CD4-positive, CD25-positive, alpha-beta regulatory T cell (primary cell): Measurements from ENCODE around the gene PIP5K1C. TPM values are rescaled to one million over a fixed set of nuclear protein-coding genes. Genes with fewer than 3 reads are reported as not detected.
"Not testable (repeated sequence)": the region's sequence is repeated elsewhere in the genome, so short reads cannot be mapped to it uniquely, and the experiment has no call there.

Experiments
- ATAC-seq, 2 donors: fragments of 150-1000 bp; cut with Tn5 transposase; one replicate each; pipeline ENCODE4 v1.10.0; 2021; ENCODE audit warnings: low read depth in 2 of 2, moderate number of reproducible peaks in 2 of 2, moderate library complexity in 1 of 2
- DNase-seq, 3 donors: peaks; one replicate each; pipeline versions ENCODE4 v3.0.0 to v3.0.0-alpha.2; 2012 to 2022; ENCODE audit warnings: mixed read lengths in 1 of 3
- H3K27ac ChIP-seq: one replicate; pipeline ENCODE4 v1.7.0; 2013; ENCODE audit warnings: mild to moderate bottlenecking, low read length; ENCODE audit not compliant: insufficient read depth, poor library complexity, severe bottlenecking
- H3K27me3 ChIP-seq: one replicate; pipeline ENCODE4 v1.7.0; 2013; ENCODE audit warnings: low read length; ENCODE audit not compliant: control insufficient read depth, insufficient read depth
- H3K36me3 ChIP-seq: one replicate; pipeline ENCODE4 v1.7.0; 2013; ENCODE audit warnings: mild to moderate bottlenecking, low read length, moderate library complexity; ENCODE audit not compliant: control insufficient read depth, insufficient read depth
- H3K4me1 ChIP-seq: 2 replicates; pipeline ENCODE4 v1.7.0; 2013; ENCODE audit warnings: mild to moderate bottlenecking, low read length; ENCODE audit not compliant: insufficient read depth, control insufficient read depth, poor library complexity, severe bottlenecking
- H3K4me3 ChIP-seq: one replicate; pipeline ENCODE4 v1.7.0; 2013; ENCODE audit warnings: low read depth, mild to moderate bottlenecking, low read length, moderate library complexity
- H3K9me3 ChIP-seq, 2 experiments: 1 replicate in 1 of 2; 2 replicates in 1 of 2; pipeline ENCODE4 v1.7.0; 2013; ENCODE audit warnings: low read length in 2 of 2, mild to moderate bottlenecking in 1 of 2, moderate library complexity in 1 of 2; ENCODE audit not compliant: control insufficient read depth in 2 of 2
- H3K27ac Mint-ChIP-seq, 3 donors: one replicate each; pipeline ENCODE4 v1.8.0; 2020 to 2022; ENCODE audit warnings: mild to moderate bottlenecking in 3 of 3, mixed read lengths in 3 of 3, moderate library complexity in 2 of 3
- H3K27me3 Mint-ChIP-seq: one replicate; pipeline ENCODE4 v1.8.0; 2022; ENCODE audit warnings: mild to moderate bottlenecking, mixed read lengths
- H3K36me3 Mint-ChIP-seq: one replicate; pipeline ENCODE4 v1.8.0; 2020; ENCODE audit warnings: mixed read lengths
- H3K4me1 Mint-ChIP-seq, 4 donors: one replicate each; pipeline ENCODE4 v1.8.0; 2020 to 2022; ENCODE audit warnings: mixed read lengths in 4 of 4, mild to moderate bottlenecking in 1 of 4
- H3K4me3 Mint-ChIP-seq, 4 donors: one replicate each; pipeline ENCODE4 v1.8.0; 2020 to 2022; ENCODE audit warnings: mild to moderate bottlenecking in 4 of 4, mixed read lengths in 4 of 4, moderate library complexity in 3 of 4
- H3K9me3 Mint-ChIP-seq, 7 donors: one replicate each; pipeline ENCODE4 v1.8.0; 2020 to 2022; ENCODE audit warnings: mixed read lengths in 7 of 7, mild to moderate bottlenecking in 3 of 7, moderate library complexity in 2 of 7
- polyA plus RNA-seq, 4 donors: library from polyadenylated mRNA; unstranded; fragments of 300-500 nt; fragmentation: Illumina TruSeq; gene quantifications; one replicate each; pipeline ENCODE4 v1.2.3, GENCODE V29; 2021
- total RNA-seq: library from RNA; stranded (reverse); gene quantifications from one replicate; pipeline ENCODE4 v1.2.3, GENCODE V29; 2022

The PIP5K1C gene
- total and polyA plus RNA-seq, 5 donors from 2014 or later = 3.8 to 28.1 (median 4.5) TPM

GRCh38 chr19:3653865-3654513 lies 46.3 kb downstream of the PIP5K1C start:
- Histone ChIP-seq H3K9me3 (no peaks in the 10 kb centered on the region), H3K4me3 (no peak overlapping the region), H3K4me1 (no peaks in the 10 kb centered on the region), H3K27ac (no peak overlapping the region), H3K36me3 (peaks cover 15% of the 10 kb centered on the region), H3K27me3 (no peaks in the 10 kb centered on the region)
- peaks cover 10% of the 10 kb centered on the region for H3K36me3 Mint-ChIP-seq
- H3K27ac Mint-ChIP-seq = no peak overlapping the region
- no peaks in the 10 kb centered on the region for H3K4me1 Mint-ChIP-seq
- no peak overlapping the region for H3K4me3 Mint-ChIP-seq
- no peaks in the 10 kb centered on the region for H3K9me3 Mint-ChIP-seq
- no peaks in the 10 kb centered on the region for H3K27me3 Mint-ChIP-seq
- ATAC-seq (no peak), DNase-seq (no peak)

GRCh38 chr19:3653081-3653795 lies 47.0 kb downstream of the PIP5K1C start:
- Mint-ChIP-seq H3K4me1 (no peaks in the 10 kb centered on the region), H3K4me3 (no peak overlapping the region), H3K36me3 (peaks cover 10% of the 10 kb centered on the region), H3K27ac (no peak overlapping the region), H3K9me3 (no peaks in the 10 kb centered on the region), H3K27me3 (no peaks in the 10 kb centered on the region)
- H3K27ac ChIP-seq = no peak overlapping the region
- no peak for ATAC-seq
- H3K4me1 ChIP-seq = no peaks in the 10 kb centered on the region
- DNase-seq = no peak
- no peaks in the 10 kb centered on the region for H3K9me3 ChIP-seq
- no peak overlapping the region for H3K4me3 ChIP-seq
- peaks cover 14% of the 10 kb centered on the region for H3K36me3 ChIP-seq
- H3K27me3 ChIP-seq = no peaks in the 10 kb centered on the region

- Mint-ChIP-seq H3K4me3 (no peak overlapping the region), H3K9me3 (no peaks in the 10 kb centered on the region), H3K36me3 (peaks cover 6% of the 10 kb centered on the region), H3K27me3 (no peaks in the 10 kb centered on the region), H3K27ac (no peak overlapping the region), H3K4me1 (no peaks in the 10 kb centered on the region)
- ATAC-seq (no peak), DNase-seq (no peak)
- no peak overlapping the region for H3K27ac ChIP-seq
- H3K36me3 ChIP-seq = peaks cover 14% of the 10 kb centered on the region
- no peaks in the 10 kb centered on the region for H3K4me1 ChIP-seq
- no peaks in the 10 kb centered on the region for H3K9me3 ChIP-seq
- H3K4me3 ChIP-seq = no peak overlapping the region
- no peaks in the 10 kb centered on the region for H3K27me3 ChIP-seq
Measured at GRCh38 chr19:3652422-3652821, 47.8 kb downstream of the PIP5K1C start.

GRCh38 chr19:3651684-3652083 lies 48.6 kb downstream of the PIP5K1C start:
- no peaks in the 10 kb centered on the region for H3K9me3 Mint-ChIP-seq
- no peak overlapping the region for H3K27ac ChIP-seq
- H3K4me3 ChIP-seq = no peak overlapping the region
- H3K27me3 Mint-ChIP-seq = no peaks in the 10 kb centered on the region
- H3K27me3 ChIP-seq = no peaks in the 10 kb centered on the region
- no peak for DNase-seq
- peaks cover 10% of the 10 kb centered on the region for H3K36me3 ChIP-seq
- no peaks in the 10 kb centered on the region for H3K4me1 ChIP-seq
- no peak overlapping the region for H3K4me3 Mint-ChIP-seq
- H3K4me1 Mint-ChIP-seq = no peaks in the 10 kb centered on the region
- no peaks in the 10 kb centered on the region for H3K9me3 ChIP-seq
- no peak overlapping the region for H3K27ac Mint-ChIP-seq
- H3K36me3 Mint-ChIP-seq = no peaks in the 10 kb centered on the region
- no peak for ATAC-seq

GRCh38 chr19:3649888-3650287 lies 50.4 kb downstream of the PIP5K1C start:
- Histone ChIP-seq H3K27ac (no peak overlapping the region), H3K9me3 (no peaks in the 10 kb centered on the region), H3K36me3 (peaks cover 8% of the 10 kb centered on the region), H3K4me3 (no peak overlapping the region), H3K27me3 (no peaks in the 10 kb centered on the region), H3K4me1 (no peaks in the 10 kb centered on the region)
- no peak overlapping the region for H3K4me3 Mint-ChIP-seq
- no peaks in the 10 kb centered on the region for H3K4me1 Mint-ChIP-seq
- no peak overlapping the region for H3K27ac Mint-ChIP-seq
- DNase-seq (no peak), ATAC-seq (no peak)
- H3K9me3 Mint-ChIP-seq = no peaks in the 10 kb centered on the region
- H3K27me3 Mint-ChIP-seq = no peaks in the 10 kb centered on the region
- H3K36me3 Mint-ChIP-seq = no peaks in the 10 kb centered on the region

- H3K27me3 ChIP-seq = no peaks in the 10 kb centered on the region
- H3K9me3 ChIP-seq = no peaks in the 10 kb centered on the region
- no peak overlapping the region for H3K27ac ChIP-seq
- no peaks in the 10 kb centered on the region for H3K36me3 Mint-ChIP-seq
- ATAC-seq = no peak
- H3K4me3 Mint-ChIP-seq = no peak overlapping the region
- no peak overlapping the region for H3K4me3 ChIP-seq
- peaks cover 8% of the 10 kb centered on the region for H3K36me3 ChIP-seq
- no peaks in the 10 kb centered on the region for H3K9me3 Mint-ChIP-seq
- H3K27me3 Mint-ChIP-seq = no peaks in the 10 kb centered on the region
- no peak for DNase-seq
- no peak overlapping the region for H3K27ac Mint-ChIP-seq
- H3K4me1 ChIP-seq = no peaks in the 10 kb centered on the region
- H3K4me1 Mint-ChIP-seq = no peaks in the 10 kb centered on the region
Measured at GRCh38 chr19:3648037-3648905, 52.0 kb downstream of the PIP5K1C start.

GRCh38 chr19:3647102-3647501 lies 53.2 kb downstream of the PIP5K1C start:
- not testable (repeated sequence) for H3K4me1 ChIP-seq, H3K27ac Mint-ChIP-seq, H3K9me3 ChIP-seq, DNase-seq, H3K9me3 Mint-ChIP-seq, H3K4me3 Mint-ChIP-seq, H3K4me1 Mint-ChIP-seq, H3K36me3 Mint-ChIP-seq, H3K36me3 ChIP-seq, H3K27me3 Mint-ChIP-seq, ATAC-seq, H3K27ac ChIP-seq, H3K4me3 ChIP-seq, H3K27me3 ChIP-seq
